ENCODE data around the gene KAZN. TPM values are rescaled to one million over a fixed set of nuclear protein-coding genes. Genes with fewer than 3 reads are reported as not detected.

KAZN gene
- polyA plus RNA-seq, 1 donor (not counting 4 experiments of a cell fraction or from before 2014, with no cell fraction given): 5.9 TPM

DNA sequence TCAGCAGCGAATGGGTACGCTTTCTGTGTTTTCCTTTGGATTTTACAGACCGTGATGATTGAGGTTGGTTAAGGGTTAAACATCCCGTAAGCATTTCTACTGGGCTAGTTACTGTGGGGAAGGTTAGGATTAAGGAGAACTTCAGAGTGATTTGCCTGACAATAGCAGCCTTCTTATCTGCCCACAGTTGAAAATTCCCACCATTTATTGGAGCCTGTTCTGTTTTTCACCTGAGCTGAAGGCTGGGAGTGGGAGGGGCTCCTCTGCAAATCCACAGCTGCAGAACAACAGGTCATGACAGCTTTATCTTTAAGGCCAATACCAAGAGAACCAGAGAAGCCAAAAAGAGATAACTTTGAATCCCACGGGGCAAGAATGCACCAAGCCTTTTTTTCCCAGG, 168.6 kb downstream of the KAZN start:
- Histone ChIP-seq H3K27me3 (ENCODE audit: control insufficient read depth, extremely low read depth, insufficient read depth, low read length) (no peaks in the 10 kb centered on the region), H2AFZ (ENCODE audit: control insufficient read depth, low read length) (no peak overlapping the region), H3K36me3 (ENCODE audit: control insufficient read depth in 2 of 2, extremely low read depth in 1 of 2, insufficient read depth in 2 of 2, low read length in 2 of 2) (no peaks in the 10 kb centered on the region), H3K4me1 (ENCODE audit: control insufficient read depth, extremely low read depth, insufficient read depth, low read length) (peaks cover 8% of the 10 kb centered on the region), H3K27ac (ENCODE audit: control insufficient read depth, insufficient read depth, low read length) (no peak overlapping the region), H3K9me1 (ENCODE audit: control insufficient read depth, extremely low read depth, insufficient read depth, low read length) (no peaks in the 10 kb centered on the region), H3K4me3 (ENCODE audit: control insufficient read depth in 2 of 3, extremely low read depth in 1 of 3, insufficient read depth in 2 of 3, low read depth in 1 of 3, low read length in 3 of 3) (no peak overlapping the region), H3K4me2 (ENCODE audit: control insufficient read depth, extremely low read depth, insufficient read depth, low read depth, low read length) (no peak overlapping the region), H4K20me1 (ENCODE audit: control insufficient read depth, extremely low read depth, insufficient read depth, low read length) (no peaks in the 10 kb centered on the region), H3K9ac (ENCODE audit: control insufficient read depth, extremely low read depth, insufficient read depth, low read length) (no peak overlapping the region), H3K79me2 (ENCODE audit: control insufficient read depth, insufficient read depth, low read length) (no peaks in the 10 kb centered on the region), H3K9me3 (ENCODE audit: control insufficient read depth, low read depth, low read length) (no peaks in the 10 kb centered on the region)
- dilution Hi-C loops (cut with MboI; ENCODE audit: extremely low pct_ligation_motif_present, low sequenced_read_pairs): no loop called here
- DNase-seq (ENCODE audit: low read depth, low spot score) (no peak), FAIRE-seq (no peak)
- TF ChIP-seq CTCF (optimal IDR thresholded peaks at IDR 0.05 in 1 of 3, IDR thresholded peaks at IDR 0.05 in 1 of 3, conservative IDR thresholded peaks at IDR 0.05 in 1 of 3; ENCODE audit: extremely low read depth in 1 of 3, insufficient read depth in 2 of 3, low read length in 3 of 3) (no peak), EZH2 (IDR thresholded peaks at IDR 0.05; ENCODE audit: low read length) (no peak)

DNA sequence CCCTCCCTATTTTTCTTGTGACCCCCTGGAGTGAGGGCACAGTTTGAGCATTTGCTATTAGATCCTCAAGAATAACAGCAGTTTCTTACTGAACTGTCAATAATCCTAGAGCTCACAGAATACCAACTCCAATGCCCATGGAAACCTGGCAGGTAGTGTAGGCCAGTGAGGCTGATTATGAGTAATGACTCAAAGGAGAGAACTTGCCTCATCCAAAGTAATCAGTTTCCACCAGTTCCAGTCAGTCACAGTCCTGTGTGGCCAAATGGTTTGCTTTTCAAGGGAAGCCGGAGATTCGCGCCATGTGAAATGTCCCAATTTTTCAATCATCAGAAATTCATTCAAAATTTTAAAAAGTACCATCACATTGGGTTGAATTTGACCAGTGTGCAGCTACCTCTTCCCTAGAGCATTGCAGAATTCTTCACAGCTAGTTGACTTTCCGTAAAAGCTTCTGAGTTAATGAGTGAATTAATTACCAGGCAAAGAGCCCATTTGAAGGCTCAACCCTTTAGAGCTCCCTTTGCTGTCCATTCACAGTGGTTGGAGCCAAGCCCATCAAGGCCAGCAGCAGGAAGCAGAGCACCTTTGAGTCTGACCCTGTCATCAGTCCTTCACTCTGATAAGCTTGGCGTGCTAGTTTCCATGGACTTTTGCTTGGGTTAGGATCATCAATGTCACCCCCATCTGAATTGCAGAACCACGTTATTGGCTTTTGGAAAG, 170.3 kb downstream of the KAZN start:
- H3K36me3 ChIP-seq (ENCODE audit: control insufficient read depth in 2 of 2, extremely low read depth in 1 of 2, insufficient read depth in 2 of 2, low read length in 2 of 2): no peaks in the 10 kb centered on the region
- no peaks in the 10 kb centered on the region for H3K9me1 ChIP-seq (ENCODE audit: control insufficient read depth, extremely low read depth, insufficient read depth, low read length)
- DNase-seq (ENCODE audit: low read depth, low spot score): no peak
- dilution Hi-C loops (cut with MboI; ENCODE audit: extremely low pct_ligation_motif_present, low sequenced_read_pairs): no loop called here
- no peaks in the 10 kb centered on the region for H3K27me3 ChIP-seq (ENCODE audit: control insufficient read depth, extremely low read depth, insufficient read depth, low read length)
- H3K4me1 ChIP-seq (ENCODE audit: control insufficient read depth, extremely low read depth, insufficient read depth, low read length): peaks cover 8% of the 10 kb centered on the region
- no peak overlapping the region for H3K4me3 ChIP-seq (ENCODE audit: control insufficient read depth in 2 of 3, extremely low read depth in 1 of 3, insufficient read depth in 2 of 3, low read depth in 1 of 3, low read length in 3 of 3)
- H3K4me2 ChIP-seq (ENCODE audit: control insufficient read depth, extremely low read depth, insufficient read depth, low read depth, low read length): no peak overlapping the region
- H3K27ac ChIP-seq (ENCODE audit: control insufficient read depth, insufficient read depth, low read length): no peak overlapping the region
- no peak overlapping the region for H2AFZ ChIP-seq (ENCODE audit: control insufficient read depth, low read length)
- no peaks in the 10 kb centered on the region for H3K9me3 ChIP-seq (ENCODE audit: control insufficient read depth, low read depth, low read length)
- no peaks in the 10 kb centered on the region for H4K20me1 ChIP-seq (ENCODE audit: control insufficient read depth, extremely low read depth, insufficient read depth, low read length)
- TF ChIP-seq CTCF (optimal IDR thresholded peaks at IDR 0.05 in 1 of 3, IDR thresholded peaks at IDR 0.05 in 1 of 3, conservative IDR thresholded peaks at IDR 0.05 in 1 of 3; ENCODE audit: extremely low read depth in 1 of 3, insufficient read depth in 2 of 3, low read length in 3 of 3) (no peak), EZH2 (IDR thresholded peaks at IDR 0.05; ENCODE audit: low read length) (no peak)
- FAIRE-seq: peak; percentile 9
- no peak overlapping the region for H3K9ac ChIP-seq (ENCODE audit: control insufficient read depth, extremely low read depth, insufficient read depth, low read length)
- H3K79me2 ChIP-seq (ENCODE audit: control insufficient read depth, insufficient read depth, low read length): no peaks in the 10 kb centered on the region
